ENCODE results near the gene SLIT3. TPM values are rescaled to one million over a fixed set of nuclear protein-coding genes. Genes with fewer than 3 reads are reported as not detected.

SLIT3 gene
- total and polyA plus RNA-seq, 2 donors (not counting 3 experiments of a cell fraction or from before 2014, with no cell fraction given): 0.90 to 1.0 TPM

DNA sequence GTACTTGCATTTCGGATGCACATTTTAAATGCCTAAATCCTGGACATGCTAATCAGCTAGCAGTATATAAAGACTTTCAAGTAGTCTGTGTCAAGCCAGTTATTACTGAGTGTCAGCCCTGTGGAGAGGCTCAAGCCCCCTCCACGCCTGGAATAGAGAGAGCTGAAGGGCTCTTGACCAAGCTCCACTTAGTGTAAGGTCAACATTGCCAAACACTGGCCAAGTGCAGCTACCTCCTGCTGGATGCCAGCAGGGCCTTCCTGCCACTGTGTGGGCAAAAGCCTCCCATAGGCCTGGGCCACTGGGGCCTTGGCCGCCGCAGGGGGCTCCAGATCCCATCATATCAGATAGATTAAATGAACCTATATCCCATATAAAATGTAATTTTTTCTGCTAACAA lies 482.4 kb downstream of the SLIT3 start:
- no peaks in the 10 kb centered on the region for H4K20me1 ChIP-seq (replicated peaks; ENCODE audit: control insufficient read depth, extremely low read depth, insufficient read depth, low read length)
- no peak overlapping the region for H3K9ac ChIP-seq (replicated peaks; ENCODE audit: extremely low read depth, insufficient read depth, low read length)
- H3K9me3 ChIP-seq (replicated peaks; ENCODE audit: control insufficient read depth, insufficient read depth, low read length): no peaks in the 10 kb centered on the region
- no peak overlapping the region for H3K4me2 ChIP-seq (ENCODE audit: insufficient read depth, low read length)
- H3K4me3 ChIP-seq (replicated peaks in 1 of 3; ENCODE audit: insufficient read depth in 1 of 3, low read depth in 1 of 3, low read length in 3 of 3): no peak overlapping the region
- TF ChIP-seq EZH2 (IDR thresholded peaks at IDR 0.05; ENCODE audit: borderline replicate concordance, low read depth, low read length, severe bottlenecking): no peak
- no peak for TF ChIP-seq FOS (IDR thresholded peaks at IDR 0.05; ENCODE audit: borderline replicate concordance, insufficient read depth, low read length)
- TF ChIP-seq, protein P1, sequence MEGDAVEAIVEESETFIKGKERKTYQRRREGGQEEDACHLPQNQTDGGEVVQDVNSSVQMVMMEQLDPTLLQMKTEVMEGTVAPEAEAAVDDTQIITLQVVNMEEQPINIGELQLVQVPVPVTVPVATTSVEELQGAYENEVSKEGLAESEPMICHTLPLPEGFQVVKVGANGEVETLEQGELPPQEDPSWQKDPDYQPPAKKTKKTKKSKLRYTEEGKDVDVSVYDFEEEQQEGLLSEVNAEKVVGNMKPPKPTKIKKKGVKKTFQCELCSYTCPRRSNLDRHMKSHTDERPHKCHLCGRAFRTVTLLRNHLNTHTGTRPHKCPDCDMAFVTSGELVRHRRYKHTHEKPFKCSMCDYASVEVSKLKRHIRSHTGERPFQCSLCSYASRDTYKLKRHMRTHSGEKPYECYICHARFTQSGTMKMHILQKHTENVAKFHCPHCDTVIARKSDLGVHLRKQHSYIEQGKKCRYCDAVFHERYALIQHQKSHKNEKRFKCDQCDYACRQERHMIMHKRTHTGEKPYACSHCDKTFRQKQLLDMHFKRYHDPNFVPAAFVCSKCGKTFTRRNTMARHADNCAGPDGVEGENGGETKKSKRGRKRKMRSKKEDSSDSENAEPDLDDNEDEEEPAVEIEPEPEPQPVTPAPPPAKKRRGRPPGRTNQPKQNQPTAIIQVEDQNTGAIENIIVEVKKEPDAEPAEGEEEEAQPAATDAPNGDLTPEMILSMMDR (IDR thresholded peaks at IDR 0.05; ENCODE audit: extremely low read depth in 1 of 2, insufficient read depth in 1 of 2, low read depth in 1 of 2, low read length in 2 of 2): no peak
- no peak for TF ChIP-seq GATA2 (IDR thresholded peaks at IDR 0.05; ENCODE audit: insufficient read depth, insufficient read length, low read depth, low read length)
- TF ChIP-seq POLR2A (IDR thresholded peaks at IDR 0.05; ENCODE audit: low read depth, low read length): no peak
- no peak for TF ChIP-seq MYC (IDR thresholded peaks at IDR 0.05; ENCODE audit: low read depth, low read length)
- no peak for TF ChIP-seq JUN (IDR thresholded peaks at IDR 0.05; ENCODE audit: borderline replicate concordance, insufficient read depth, insufficient read length, low read depth)
- ChIA-PET CTCF (no interaction called here), POLR2A (no interaction called here)
- H3K9me1 ChIP-seq (replicated peaks; ENCODE audit: control insufficient read depth, extremely low read depth, insufficient read depth, low read length): no peaks in the 10 kb centered on the region
- no peaks in the 10 kb centered on the region for H3K27me3 ChIP-seq (ENCODE audit: control insufficient read depth in 2 of 2, insufficient read depth in 2 of 2, low read length in 2 of 2)
- H2AFZ ChIP-seq (ENCODE audit: low read depth, low read length): no peak overlapping the region
- no peaks in the 10 kb centered on the region for H3K36me3 ChIP-seq (ENCODE audit: control insufficient read depth in 2 of 2, extremely low read depth in 1 of 2, insufficient read depth in 2 of 2, low read length in 2 of 2)
- no peak overlapping the region for H3K27ac ChIP-seq (ENCODE audit: insufficient read depth, low read depth, low read length)
- no peaks in the 10 kb centered on the region for H3K79me2 ChIP-seq (ENCODE audit: control insufficient read depth, insufficient read depth, low read length)
- DNase-seq (ENCODE audit: low read depth, low spot score) (no peak), FAIRE-seq (no peak)
- intact Hi-C loops (cut with micrococcal nuclease): no loop called here
- dilution Hi-C loops (cut with MboI; ENCODE audit: extremely low pct_ligation_motif_present, low sequenced_read_pairs): no loop called here
- no peaks in the 10 kb centered on the region for H3K4me1 ChIP-seq (ENCODE audit: control insufficient read depth, extremely low read depth, insufficient read depth, low read length)
- no TSS peak for BruUV-seq (replicated peaks)

DNA sequence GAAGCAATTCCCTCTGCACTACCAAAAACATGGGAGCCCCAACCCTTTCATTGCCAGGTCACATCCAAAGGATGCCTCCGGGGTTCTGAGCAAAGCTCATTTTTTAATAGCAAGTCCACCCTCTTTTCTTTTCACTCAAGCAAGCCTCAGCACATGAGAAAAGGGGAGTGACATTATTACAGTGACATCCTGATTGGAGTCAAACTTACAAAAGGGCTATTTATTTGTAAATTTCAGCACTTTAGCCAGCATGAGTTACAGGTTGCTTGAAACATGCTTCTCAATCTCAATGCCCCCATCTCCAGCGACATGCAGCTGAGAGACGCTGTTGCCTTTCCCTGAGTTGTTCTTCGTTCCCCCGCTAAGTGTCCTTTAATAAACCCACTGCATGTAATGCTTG lies 483.3 kb downstream of the SLIT3 start:
- no peak overlapping the region for H3K4me2 ChIP-seq (ENCODE audit: insufficient read depth, low read length)
- no peak overlapping the region for H2AFZ ChIP-seq (ENCODE audit: low read depth, low read length)
- dilution Hi-C loops (cut with MboI; ENCODE audit: extremely low pct_ligation_motif_present, low sequenced_read_pairs) (no loop called here), intact Hi-C loops (cut with micrococcal nuclease) (no loop called here)
- POLR2A ChIA-PET: no interaction called here
- no peaks in the 10 kb centered on the region for H3K27me3 ChIP-seq (ENCODE audit: control insufficient read depth in 2 of 2, insufficient read depth in 2 of 2, low read length in 2 of 2)
- H3K79me2 ChIP-seq (ENCODE audit: control insufficient read depth, insufficient read depth, low read length): no peaks in the 10 kb centered on the region
- no peaks in the 10 kb centered on the region for H3K9me1 ChIP-seq (replicated peaks; ENCODE audit: control insufficient read depth, extremely low read depth, insufficient read depth, low read length)
- no peak overlapping the region for H3K9ac ChIP-seq (replicated peaks; ENCODE audit: extremely low read depth, insufficient read depth, low read length)
- DNase-seq (ENCODE audit: low read depth, low spot score) (no peak), FAIRE-seq (no peak)
- H3K9me3 ChIP-seq (replicated peaks; ENCODE audit: control insufficient read depth, insufficient read depth, low read length): no peaks in the 10 kb centered on the region
- BruUV-seq (replicated peaks): no TSS peak
- H4K20me1 ChIP-seq (replicated peaks; ENCODE audit: control insufficient read depth, extremely low read depth, insufficient read depth, low read length): no peaks in the 10 kb centered on the region
- CTCF ChIA-PET: no interaction called here
- H3K36me3 ChIP-seq (ENCODE audit: control insufficient read depth in 2 of 2, extremely low read depth in 1 of 2, insufficient read depth in 2 of 2, low read length in 2 of 2): no peaks in the 10 kb centered on the region
- no peak overlapping the region for H3K4me3 ChIP-seq (replicated peaks in 1 of 3; ENCODE audit: insufficient read depth in 1 of 3, low read depth in 1 of 3, low read length in 3 of 3)
- no peaks in the 10 kb centered on the region for H3K4me1 ChIP-seq (ENCODE audit: control insufficient read depth, extremely low read depth, insufficient read depth, low read length)
- TF ChIP-seq MYC (IDR thresholded peaks at IDR 0.05; ENCODE audit: low read depth, low read length) (no peak), EZH2 (IDR thresholded peaks at IDR 0.05; ENCODE audit: borderline replicate concordance, low read depth, low read length, severe bottlenecking) (no peak), POLR2A (IDR thresholded peaks at IDR 0.05; ENCODE audit: low read depth, low read length) (no peak)
- TF ChIP-seq, protein P2, sequence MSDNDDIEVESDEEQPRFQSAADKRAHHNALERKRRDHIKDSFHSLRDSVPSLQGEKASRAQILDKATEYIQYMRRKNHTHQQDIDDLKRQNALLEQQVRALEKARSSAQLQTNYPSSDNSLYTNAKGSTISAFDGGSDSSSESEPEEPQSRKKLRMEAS (IDR thresholded peaks at IDR 0.05; ENCODE audit: insufficient read depth, insufficient read length): no peak
- H3K27ac ChIP-seq (ENCODE audit: insufficient read depth, low read depth, low read length): no peak overlapping the region
